Measurements from ENCODE around the gene OR1F1. TPM values are rescaled to one million over a fixed set of nuclear protein-coding genes. Genes with fewer than 3 reads are reported as not detected.

The OR1F1 gene
- total RNA-seq, 1 experiment from 2014 or later = 0.26 TPM

DNA sequence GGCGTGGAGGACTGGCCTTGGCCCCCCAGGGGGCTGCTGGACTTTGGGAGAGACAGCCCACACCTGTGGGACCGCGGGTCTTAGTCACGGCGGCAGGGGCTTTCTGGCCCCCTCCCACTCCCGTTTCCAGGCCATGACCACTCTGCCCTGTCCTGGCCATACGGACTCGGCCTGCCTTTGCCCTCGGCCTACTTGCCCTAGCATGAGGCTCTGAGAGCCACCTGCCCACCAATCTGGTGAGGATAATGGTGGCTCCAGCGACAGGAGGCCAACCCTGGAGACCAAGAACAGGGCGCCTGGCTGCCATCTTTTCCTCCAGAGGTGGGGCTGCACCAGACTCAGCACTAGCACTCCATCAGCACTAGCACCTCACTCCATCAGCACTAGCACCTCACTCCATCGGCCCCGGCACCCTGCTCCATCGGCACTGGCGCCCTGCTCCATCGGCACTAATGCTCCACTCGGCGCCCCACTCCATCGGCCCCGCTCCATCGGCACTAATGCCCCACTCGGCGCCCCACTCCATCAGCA, 46.2 kb upstream of the OR1F1 start:
- H3K4me1 ChIP-seq (ENCODE audit: control insufficient read depth, insufficient read depth, low read length) = no peaks in the 10 kb centered on the region
- in situ Hi-C loops (cut with HindIII; ENCODE audit: low pct_unique_long_range_greater_than_20kb, low sequenced_read_pairs) = no loop called here
- H3K36me3 ChIP-seq (ENCODE audit: control insufficient read depth, insufficient read depth, low read length) = no peaks in the 10 kb centered on the region
- DNase-seq (ENCODE audit: low read depth, low spot score) = no peak
- ChIA-PET POLR2A (no interaction called here), CTCF (no interaction called here)
- ATAC-seq = no peak
- TF ChIP-seq POLR2AphosphoS5 (IDR thresholded peaks at IDR 0.05; ENCODE audit: low read depth, low read length) (no peak), SIN3A (IDR thresholded peaks at IDR 0.05; ENCODE audit: borderline replicate concordance, insufficient read depth, low read depth, low read length) (no peak)
- TF ChIP-seq, protein P1, sequence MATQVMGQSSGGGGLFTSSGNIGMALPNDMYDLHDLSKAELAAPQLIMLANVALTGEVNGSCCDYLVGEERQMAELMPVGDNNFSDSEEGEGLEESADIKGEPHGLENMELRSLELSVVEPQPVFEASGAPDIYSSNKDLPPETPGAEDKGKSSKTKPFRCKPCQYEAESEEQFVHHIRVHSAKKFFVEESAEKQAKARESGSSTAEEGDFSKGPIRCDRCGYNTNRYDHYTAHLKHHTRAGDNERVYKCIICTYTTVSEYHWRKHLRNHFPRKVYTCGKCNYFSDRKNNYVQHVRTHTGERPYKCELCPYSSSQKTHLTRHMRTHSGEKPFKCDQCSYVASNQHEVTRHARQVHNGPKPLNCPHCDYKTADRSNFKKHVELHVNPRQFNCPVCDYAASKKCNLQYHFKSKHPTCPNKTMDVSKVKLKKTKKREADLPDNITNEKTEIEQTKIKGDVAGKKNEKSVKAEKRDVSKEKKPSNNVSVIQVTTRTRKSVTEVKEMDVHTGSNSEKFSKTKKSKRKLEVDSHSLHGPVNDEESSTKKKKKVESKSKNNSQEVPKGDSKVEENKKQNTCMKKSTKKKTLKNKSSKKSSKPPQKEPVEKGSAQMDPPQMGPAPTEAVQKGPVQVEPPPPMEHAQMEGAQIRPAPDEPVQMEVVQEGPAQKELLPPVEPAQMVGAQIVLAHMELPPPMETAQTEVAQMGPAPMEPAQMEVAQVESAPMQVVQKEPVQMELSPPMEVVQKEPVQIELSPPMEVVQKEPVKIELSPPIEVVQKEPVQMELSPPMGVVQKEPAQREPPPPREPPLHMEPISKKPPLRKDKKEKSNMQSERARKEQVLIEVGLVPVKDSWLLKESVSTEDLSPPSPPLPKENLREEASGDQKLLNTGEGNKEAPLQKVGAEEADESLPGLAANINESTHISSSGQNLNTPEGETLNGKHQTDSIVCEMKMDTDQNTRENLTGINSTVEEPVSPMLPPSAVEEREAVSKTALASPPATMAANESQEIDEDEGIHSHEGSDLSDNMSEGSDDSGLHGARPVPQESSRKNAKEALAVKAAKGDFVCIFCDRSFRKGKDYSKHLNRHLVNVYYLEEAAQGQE (IDR thresholded peaks at IDR 0.05; ENCODE audit: insufficient read depth in 1 of 2, low read depth in 2 of 2, low read length in 1 of 2) = no peak
- TF ChIP-seq, protein P2, sequence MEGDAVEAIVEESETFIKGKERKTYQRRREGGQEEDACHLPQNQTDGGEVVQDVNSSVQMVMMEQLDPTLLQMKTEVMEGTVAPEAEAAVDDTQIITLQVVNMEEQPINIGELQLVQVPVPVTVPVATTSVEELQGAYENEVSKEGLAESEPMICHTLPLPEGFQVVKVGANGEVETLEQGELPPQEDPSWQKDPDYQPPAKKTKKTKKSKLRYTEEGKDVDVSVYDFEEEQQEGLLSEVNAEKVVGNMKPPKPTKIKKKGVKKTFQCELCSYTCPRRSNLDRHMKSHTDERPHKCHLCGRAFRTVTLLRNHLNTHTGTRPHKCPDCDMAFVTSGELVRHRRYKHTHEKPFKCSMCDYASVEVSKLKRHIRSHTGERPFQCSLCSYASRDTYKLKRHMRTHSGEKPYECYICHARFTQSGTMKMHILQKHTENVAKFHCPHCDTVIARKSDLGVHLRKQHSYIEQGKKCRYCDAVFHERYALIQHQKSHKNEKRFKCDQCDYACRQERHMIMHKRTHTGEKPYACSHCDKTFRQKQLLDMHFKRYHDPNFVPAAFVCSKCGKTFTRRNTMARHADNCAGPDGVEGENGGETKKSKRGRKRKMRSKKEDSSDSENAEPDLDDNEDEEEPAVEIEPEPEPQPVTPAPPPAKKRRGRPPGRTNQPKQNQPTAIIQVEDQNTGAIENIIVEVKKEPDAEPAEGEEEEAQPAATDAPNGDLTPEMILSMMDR (IDR thresholded peaks at IDR 0.05) = no peak
- no peak overlapping the region for H3K4me3 ChIP-seq (ENCODE audit: low read depth in 2 of 2, low read length in 2 of 2)
- intact Hi-C loops (cut with micrococcal nuclease; ENCODE audit: unreplicated experiment) = no loop called here
- H3K27ac ChIP-seq (ENCODE audit: low read length) = no peak overlapping the region
- no peaks in the 10 kb centered on the region for H3K9me3 ChIP-seq (ENCODE audit: control insufficient read depth, insufficient read depth, low read depth, low read length)
- H3K27me3 ChIP-seq (ENCODE audit: control insufficient read depth, insufficient read depth, low read length) = no peaks in the 10 kb centered on the region
- BruUV-seq (replicated peaks) = no TSS peak

DNA sequence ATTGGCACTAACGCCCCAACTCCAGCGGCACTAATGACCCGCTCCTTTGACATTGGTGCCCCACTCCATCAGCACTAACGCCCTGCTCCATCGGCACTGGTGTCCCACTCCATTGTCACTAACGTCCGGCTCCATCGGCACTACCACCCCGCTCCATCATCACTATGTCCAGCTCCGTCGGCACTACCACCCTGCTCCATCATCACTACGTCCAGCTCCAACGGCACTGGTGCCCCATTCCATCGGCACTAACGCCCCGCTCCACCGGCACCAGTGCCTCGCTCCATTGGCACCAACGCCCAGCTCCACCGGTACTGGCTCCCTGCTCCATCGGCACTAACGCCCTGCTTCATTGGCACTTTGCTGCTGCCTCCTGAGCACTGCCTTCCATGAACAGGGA, 45.7 kb upstream of the OR1F1 start:
- CTCF ChIA-PET = no interaction called here
- H3K4me3 ChIP-seq (ENCODE audit: low read depth in 2 of 2, low read length in 2 of 2) = no peak overlapping the region
- TF ChIP-seq POLR2AphosphoS5 (IDR thresholded peaks at IDR 0.05; ENCODE audit: low read depth, low read length) (no peak), SIN3A (IDR thresholded peaks at IDR 0.05; ENCODE audit: borderline replicate concordance, insufficient read depth, low read depth, low read length) (no peak), TCF7L2 (IDR thresholded peaks at IDR 0.05; ENCODE audit: low read depth, low read length) (no peak)
- TF ChIP-seq, protein P2 (IDR thresholded peaks at IDR 0.05) = no peak
- TF ChIP-seq, protein P1 (IDR thresholded peaks at IDR 0.05; ENCODE audit: insufficient read depth in 1 of 2, low read depth in 2 of 2, low read length in 1 of 2) = no peak
- intact Hi-C loops (cut with micrococcal nuclease; ENCODE audit: unreplicated experiment) (no loop called here), in situ Hi-C loops (cut with HindIII; ENCODE audit: low pct_unique_long_range_greater_than_20kb, low sequenced_read_pairs) (no loop called here)
- ATAC-seq (no peak), DNase-seq (ENCODE audit: low read depth, low spot score) (no peak)
- BruUV-seq (replicated peaks) = no TSS peak
- POLR2A ChIA-PET = no interaction called here
- no peaks in the 10 kb centered on the region for H3K4me1 ChIP-seq (ENCODE audit: control insufficient read depth, insufficient read depth, low read length)
- no peaks in the 10 kb centered on the region for H3K27me3 ChIP-seq (ENCODE audit: control insufficient read depth, insufficient read depth, low read length)
- H3K36me3 ChIP-seq (ENCODE audit: control insufficient read depth, insufficient read depth, low read length) = no peaks in the 10 kb centered on the region
- no peaks in the 10 kb centered on the region for H3K9me3 ChIP-seq (ENCODE audit: control insufficient read depth, insufficient read depth, low read depth, low read length)
- no peak overlapping the region for H3K27ac ChIP-seq (ENCODE audit: low read length)

Data from Panc1 (cell line).